ENCODE measurements around the gene RGS12.
"Not testable (repeated sequence)": the region's sequence is repeated elsewhere in the genome, so short reads cannot be mapped to it uniquely, and the experiment has no call there.

RGS12 gene

GRCh38 chr4:3294401-3295241, 1.8 kb downstream of the RGS12 start:
- DNase-seq (ENCODE audit: extremely low read depth in 1 of 2, low read depth in 1 of 2) = no peak

DNA sequence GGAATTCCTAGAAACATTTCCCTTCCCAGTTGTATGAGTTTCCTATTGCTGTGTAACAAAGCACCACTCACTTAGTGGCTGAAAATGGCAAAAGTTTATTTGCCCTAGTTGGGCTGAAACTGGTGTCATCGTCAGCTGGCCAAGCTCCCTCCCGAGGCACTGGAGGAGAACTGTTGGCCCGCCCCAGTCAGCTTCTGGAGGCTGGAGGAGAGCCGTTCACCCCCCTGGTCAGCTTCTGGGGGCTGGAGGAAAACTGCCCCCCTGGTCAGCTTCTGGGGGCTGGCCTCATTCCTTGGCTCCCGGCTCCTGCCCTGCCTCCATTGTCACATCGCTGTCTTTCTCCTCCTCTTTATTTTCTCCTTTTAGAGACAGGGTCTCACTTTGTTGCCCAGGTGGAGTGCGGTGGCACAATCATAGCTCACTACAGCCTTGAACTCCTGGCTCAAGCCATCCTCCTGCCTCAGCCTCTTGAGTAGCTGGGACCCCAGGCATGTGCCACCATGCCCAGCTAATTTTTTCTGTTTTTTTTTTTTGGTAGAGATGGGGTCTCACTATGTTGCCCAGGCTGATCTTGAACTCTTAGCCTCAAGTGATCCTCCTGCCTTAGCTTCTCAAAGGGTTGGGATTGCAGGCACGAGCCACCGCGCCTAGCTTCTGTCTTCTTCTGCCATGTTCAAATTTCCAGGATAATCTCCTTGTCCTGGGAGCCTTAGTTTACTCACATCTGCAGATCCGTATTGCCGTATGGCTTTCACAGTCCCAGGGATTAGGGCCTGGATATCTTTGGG, 3.2 kb downstream of the RGS12 start:
- DNase-seq (ENCODE audit: extremely low read depth in 1 of 2, low read depth in 1 of 2) = no peak

- DNase-seq (ENCODE audit: extremely low read depth in 1 of 2, low read depth in 1 of 2) = no peak
These were observed 3.8 kb downstream of the RGS12 start for GRCh38 chr4:3296651-3297050.

GRCh38 chr4:3297066-3297859, 4.4 kb downstream of the RGS12 start:
- no peak for DNase-seq (ENCODE audit: extremely low read depth in 1 of 2, low read depth in 1 of 2)

- DNase-seq (ENCODE audit: extremely low read depth in 1 of 2, low read depth in 1 of 2) = no peak
These were observed 6.5 kb downstream of the RGS12 start for GRCh38 chr4:3299122-3299975.

GRCh38 chr4:3299976-3300671, 7.3 kb downstream of the RGS12 start:
- no peak for DNase-seq (ENCODE audit: extremely low read depth in 1 of 2, low read depth in 1 of 2)

GRCh38 chr4:3300882-3301281, 8.1 kb downstream of the RGS12 start:
- not testable (repeated sequence) for DNase-seq (ENCODE audit: extremely low read depth in 1 of 2, low read depth in 1 of 2)

DNA sequence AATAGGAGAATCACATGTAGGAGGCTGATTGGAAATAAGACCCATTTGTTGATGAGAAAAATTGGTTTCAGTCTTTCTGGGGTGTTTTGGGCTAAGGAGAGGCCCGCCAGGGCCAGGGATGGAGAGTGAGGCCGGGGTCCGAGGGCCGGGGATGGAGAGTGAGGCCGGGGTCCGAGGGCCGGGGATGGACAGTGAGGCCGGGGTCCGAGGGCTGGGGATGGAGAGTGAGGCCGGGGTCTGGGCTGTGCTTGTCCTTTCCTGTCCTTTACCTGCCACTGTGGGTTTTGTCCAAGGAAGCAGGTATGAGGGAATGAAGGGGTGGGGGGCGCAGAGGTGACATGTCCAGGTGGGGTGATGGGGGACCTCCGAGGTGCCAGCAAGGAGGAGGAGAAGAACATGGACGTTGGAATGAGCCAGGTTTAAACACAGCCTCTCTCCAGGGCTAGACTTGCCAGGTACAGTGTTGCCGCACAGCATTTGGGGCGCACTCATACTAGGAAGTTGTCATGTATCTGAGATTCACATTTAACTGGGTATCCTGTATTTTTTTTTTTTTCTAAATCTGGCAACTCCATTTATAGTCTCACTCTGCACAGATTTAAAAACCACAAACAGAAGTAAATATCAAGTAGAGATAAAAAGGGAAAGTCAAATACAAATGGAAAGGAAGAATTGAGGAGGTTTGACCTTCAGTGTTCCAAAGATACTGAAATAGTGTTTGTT, 8.8 kb downstream of the RGS12 start:
- no peak for DNase-seq (ENCODE audit: extremely low read depth in 1 of 2, low read depth in 1 of 2)

DNA sequence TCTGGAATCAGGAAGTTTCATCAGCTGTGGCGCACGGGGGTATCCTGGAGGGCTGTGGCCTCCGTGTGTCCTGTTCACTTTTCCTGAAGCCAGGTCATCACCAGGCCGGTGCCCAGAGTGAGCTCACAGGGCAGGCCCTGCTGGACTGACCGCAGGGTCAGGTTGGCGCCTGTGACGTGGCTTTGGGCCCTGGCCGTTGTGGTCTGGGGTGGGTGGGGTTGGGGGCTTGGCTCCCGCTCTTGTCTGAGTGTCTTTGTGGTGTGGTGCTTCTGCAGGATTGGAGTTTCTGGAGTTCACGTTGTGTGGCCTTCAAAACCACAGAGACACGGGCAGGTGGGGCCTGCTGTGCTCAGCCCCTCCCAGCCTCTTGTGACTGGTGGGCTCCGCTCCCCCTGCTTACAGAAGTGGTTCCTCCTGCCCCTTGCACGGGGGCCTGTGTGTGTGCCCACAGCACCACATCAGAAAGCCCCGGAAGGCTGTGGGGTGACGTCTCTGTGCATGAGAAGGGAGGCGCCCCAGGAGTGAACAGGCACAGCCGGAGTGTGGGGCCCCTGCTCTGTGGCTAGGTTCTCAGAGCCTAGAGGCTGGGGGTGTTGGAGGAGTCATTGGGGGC, 9.5 kb downstream of the RGS12 start:
- peak; percentile 63 to 85 for DNase-seq (ENCODE audit: extremely low read depth in 1 of 2, low read depth in 1 of 2)

GRCh38 chr4:3302786-3303564, 10.2 kb downstream of the RGS12 start:
- DNase-seq (ENCODE audit: extremely low read depth in 1 of 2, low read depth in 1 of 2) = no peak

- DNase-seq (ENCODE audit: extremely low read depth in 1 of 2, low read depth in 1 of 2) = no peak
These were observed 10.7 kb downstream of the RGS12 start for GRCh38 chr4:3303565-3303824.

GRCh38 chr4:3303923-3304710, 11.3 kb downstream of the RGS12 start:
- DNase-seq (ENCODE audit: extremely low read depth in 1 of 2, low read depth in 1 of 2) = no peak

GRCh38 chr4:3304831-3305609, 12.2 kb downstream of the RGS12 start:
- DNase-seq (ENCODE audit: extremely low read depth in 1 of 2, low read depth in 1 of 2) = no peak

- no peak for DNase-seq (ENCODE audit: extremely low read depth in 1 of 2, low read depth in 1 of 2)
These were observed 13.0 kb downstream of the RGS12 start for GRCh38 chr4:3305610-3306371.

DNA sequence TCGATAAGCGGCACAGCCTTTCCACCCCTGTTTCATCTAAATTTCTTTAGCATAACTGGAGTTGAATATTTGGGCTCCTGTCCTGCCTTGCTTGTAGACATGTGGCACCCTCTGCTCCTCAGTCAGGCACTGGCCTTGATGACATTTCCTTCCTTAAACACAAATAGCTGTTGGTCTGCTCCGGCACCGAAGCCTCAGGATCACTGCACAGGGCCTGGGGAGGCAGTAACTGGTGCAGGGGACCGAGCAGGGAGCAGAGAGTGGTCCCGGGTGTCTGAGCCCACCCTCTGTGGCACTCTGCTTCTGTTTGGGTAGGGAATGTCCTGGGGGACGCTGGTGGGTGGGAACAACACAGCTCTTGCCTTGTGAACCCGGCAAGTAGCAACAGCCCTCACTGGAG, 13.6 kb downstream of the RGS12 start:
- DNase-seq (ENCODE audit: extremely low read depth in 1 of 2, low read depth in 1 of 2) = no peak

DNA sequence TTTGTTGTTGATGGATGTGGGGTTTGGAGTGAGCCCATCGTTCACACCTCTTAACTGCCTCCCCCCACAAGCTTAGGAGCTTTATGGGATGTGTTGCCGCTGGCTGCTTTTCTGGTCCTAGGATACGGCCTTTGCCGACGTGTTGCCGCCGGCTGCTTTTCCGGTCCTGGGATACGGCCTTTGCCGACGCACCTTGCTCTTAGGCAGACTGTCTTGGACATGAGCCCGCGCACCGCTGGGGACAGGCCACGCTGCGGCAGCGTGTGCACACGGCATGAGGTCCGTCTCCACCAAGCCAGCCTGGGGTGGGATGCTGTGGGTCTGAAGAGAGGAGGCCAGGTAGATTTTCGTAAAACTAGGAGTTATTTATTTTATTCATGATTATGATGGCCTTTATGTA, 14.2 kb downstream of the RGS12 start:
- DNase-seq (ENCODE audit: extremely low read depth in 1 of 2, low read depth in 1 of 2) = no peak

All from stimulated activated CD8-positive, alpha-beta memory T cell treated with anti-CD3 and anti-CD28 coated beads, Interleukin-7, amount 100 ng/mL, for 48 hours (primary cell).